Endodermal cell (in vitro differentiated cells): ENCODE results near the gene HIGD1A. TPM values are rescaled to one million over a fixed set of nuclear protein-coding genes. Genes with fewer than 3 reads are reported as not detected.

Experiments
- DNase-seq: peaks from one replicate; pipeline ENCODE4 v3.0.0-alpha.2; 2017
- H3K27ac ChIP-seq: 2 replicates; pipeline ENCODE4 v1.5.1; 2013; ENCODE audit warnings: mild to moderate bottlenecking, low read depth, low read length, moderate library complexity
- H3K27me3 ChIP-seq: 2 replicates; pipeline ENCODE4 v1.6.1; 2013; ENCODE audit warnings: mild to moderate bottlenecking, low read length, moderate library complexity; ENCODE audit not compliant: insufficient read depth, control insufficient read depth, poor library complexity, severe bottlenecking
- H3K36me3 ChIP-seq: 2 replicates; pipeline ENCODE4 v1.7.0; 2013; ENCODE audit warnings: mild to moderate bottlenecking, low read length, moderate library complexity; ENCODE audit not compliant: control insufficient read depth, insufficient read depth
- H3K4me1 ChIP-seq: one replicate; pipeline ENCODE4 v1.7.0; 2013; ENCODE audit warnings: low read length; ENCODE audit not compliant: control insufficient read depth, insufficient read depth
- H3K4me3 ChIP-seq: 2 replicates; pipeline ENCODE4 v1.5.1; 2013; ENCODE audit warnings: mild to moderate bottlenecking, low read length, moderate library complexity
- H3K9ac ChIP-seq: 2 replicates; pipeline ENCODE4 v1.6.1; 2013; ENCODE audit warnings: mild to moderate bottlenecking, low read length, moderate library complexity; ENCODE audit not compliant: poor library complexity, severe bottlenecking; ENCODE audit errors: extremely low read depth
- H3K9me3 ChIP-seq: 2 replicates; pipeline ENCODE4 v1.6.1; 2013; ENCODE audit warnings: mild to moderate bottlenecking, low read length, moderate library complexity; ENCODE audit not compliant: control insufficient read depth
- H3K27ac Mint-ChIP-seq: 2 replicates; pipeline ENCODE4 v1.8.0; 2020; ENCODE audit warnings: mixed read lengths
- H3K27me3 Mint-ChIP-seq: 2 replicates; pipeline ENCODE4 v1.8.0; 2021; ENCODE audit warnings: mild to moderate bottlenecking, mixed read lengths; ENCODE audit not compliant: insufficient read depth
- H3K36me3 Mint-ChIP-seq: 2 replicates; pipeline ENCODE4 v1.8.0; 2020; ENCODE audit warnings: low read depth, mixed read lengths
- H3K4me1 Mint-ChIP-seq: 2 replicates; pipeline ENCODE4 v1.8.0; 2020; ENCODE audit warnings: mixed read lengths
- H3K4me3 Mint-ChIP-seq: 2 replicates; pipeline ENCODE4 v1.8.0; 2020; ENCODE audit warnings: mild to moderate bottlenecking, moderate library complexity, mixed read lengths
- H3K9me3 Mint-ChIP-seq: 2 replicates; pipeline ENCODE4 v1.8.0; 2020; ENCODE audit warnings: mild to moderate bottlenecking, mixed read lengths
- WGBS, 2 experiments: methylation state at CpG; one replicate each; pipeline versions ENCODE4 v1.1.5 to v1.1.7; 2013; ENCODE audit warnings: missing lambda C conversion rate in 2 of 2, mixed read lengths in 1 of 2; ENCODE audit not compliant: insufficient coverage in 1 of 2, insufficient read length in 1 of 2; 5-methylcytosine and 5-hydroxymethylcytosine counted together
- total RNA-seq, 2 donors: library from RNA; stranded (reverse); fragmentation: NEBNext Ultra II Directional in 1 of 2; extraction: Animal tissue kit (Norgen Biotek cat#: 25700) in 1 of 2; gene quantifications; 2 replicates in 1 of 2; 3 replicates in 1 of 2; pipeline ENCODE4 v1.2.1, GENCODE V29; 2021
- TF ChIP-seq, protein P1 (sequence below): fragments of 200-600 bp; sonication (generic); conservative IDR thresholded peaks from 2 replicates; pipeline ENCODE4 v1.5.0; 2021; ENCODE audit warnings: antibody characterized with exemption, mild to moderate bottlenecking

Gene HIGD1A
- total RNA-seq, 2 donors from 2014 or later = 116 to 121 TPM

DNA sequence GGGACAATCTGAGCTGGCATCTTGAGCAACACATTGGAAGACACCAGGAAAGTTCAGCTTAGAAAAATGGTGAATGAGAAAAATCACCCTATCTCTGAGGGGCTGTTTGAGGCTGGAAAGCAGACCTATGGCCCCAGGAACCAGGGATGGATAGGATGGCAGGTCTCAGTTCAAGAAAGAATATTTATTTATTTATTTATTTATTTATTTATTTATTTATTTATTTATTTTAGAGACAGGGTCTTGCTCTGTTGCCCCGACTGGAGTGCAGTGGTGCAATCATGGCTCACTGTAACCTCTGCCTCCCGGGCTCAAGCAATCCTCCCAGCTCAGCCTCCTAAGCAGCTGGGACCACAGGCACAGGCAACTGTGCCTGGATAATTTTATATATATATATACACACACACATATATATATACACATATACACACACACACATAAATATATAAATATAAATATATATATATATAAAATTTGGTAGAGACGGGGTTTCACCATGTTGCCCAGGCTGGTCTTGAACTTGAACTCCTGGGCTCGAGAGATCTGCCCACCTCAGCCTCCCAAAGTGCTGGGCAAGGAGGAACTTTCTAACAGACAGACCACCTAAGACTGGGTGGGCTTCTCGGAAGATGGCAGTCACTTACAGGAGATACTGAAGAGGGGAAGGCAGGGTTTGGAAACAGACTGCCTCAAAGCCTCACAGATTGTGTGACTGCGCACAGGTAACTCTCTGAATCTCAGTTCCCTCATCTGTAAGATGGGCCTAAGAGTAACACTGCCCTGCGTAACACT lies 60.9 kb downstream of the HIGD1A start:
- DNase-seq = no peak
- no peak overlapping the region for H3K4me3 ChIP-seq
- no peak overlapping the region for H3K4me3 Mint-ChIP-seq
- H3K27me3 Mint-ChIP-seq = no peaks in the 10 kb centered on the region
- no peak overlapping the region for H3K27ac ChIP-seq
- H3K9me3 Mint-ChIP-seq = peaks cover 2% of the 10 kb centered on the region
- TF ChIP-seq, protein P1, sequence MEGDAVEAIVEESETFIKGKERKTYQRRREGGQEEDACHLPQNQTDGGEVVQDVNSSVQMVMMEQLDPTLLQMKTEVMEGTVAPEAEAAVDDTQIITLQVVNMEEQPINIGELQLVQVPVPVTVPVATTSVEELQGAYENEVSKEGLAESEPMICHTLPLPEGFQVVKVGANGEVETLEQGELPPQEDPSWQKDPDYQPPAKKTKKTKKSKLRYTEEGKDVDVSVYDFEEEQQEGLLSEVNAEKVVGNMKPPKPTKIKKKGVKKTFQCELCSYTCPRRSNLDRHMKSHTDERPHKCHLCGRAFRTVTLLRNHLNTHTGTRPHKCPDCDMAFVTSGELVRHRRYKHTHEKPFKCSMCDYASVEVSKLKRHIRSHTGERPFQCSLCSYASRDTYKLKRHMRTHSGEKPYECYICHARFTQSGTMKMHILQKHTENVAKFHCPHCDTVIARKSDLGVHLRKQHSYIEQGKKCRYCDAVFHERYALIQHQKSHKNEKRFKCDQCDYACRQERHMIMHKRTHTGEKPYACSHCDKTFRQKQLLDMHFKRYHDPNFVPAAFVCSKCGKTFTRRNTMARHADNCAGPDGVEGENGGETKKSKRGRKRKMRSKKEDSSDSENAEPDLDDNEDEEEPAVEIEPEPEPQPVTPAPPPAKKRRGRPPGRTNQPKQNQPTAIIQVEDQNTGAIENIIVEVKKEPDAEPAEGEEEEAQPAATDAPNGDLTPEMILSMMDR = no peak
- no peaks in the 10 kb centered on the region for H3K4me1 ChIP-seq
- no peak overlapping the region for H3K9ac ChIP-seq
- peaks cover 4% of the 10 kb centered on the region for H3K4me1 Mint-ChIP-seq
- peak overlapping the region; percentile 24 for H3K27ac Mint-ChIP-seq
- no peaks in the 10 kb centered on the region for H3K36me3 ChIP-seq
- no peaks in the 10 kb centered on the region for H3K36me3 Mint-ChIP-seq
- no peaks in the 10 kb centered on the region for H3K27me3 ChIP-seq
- H3K9me3 ChIP-seq = no peaks in the 10 kb centered on the region
- 88 to 96% methylated on average over 3 to 7 of the region's 7 CpGs for WGBS, 2 experiments

DNA sequence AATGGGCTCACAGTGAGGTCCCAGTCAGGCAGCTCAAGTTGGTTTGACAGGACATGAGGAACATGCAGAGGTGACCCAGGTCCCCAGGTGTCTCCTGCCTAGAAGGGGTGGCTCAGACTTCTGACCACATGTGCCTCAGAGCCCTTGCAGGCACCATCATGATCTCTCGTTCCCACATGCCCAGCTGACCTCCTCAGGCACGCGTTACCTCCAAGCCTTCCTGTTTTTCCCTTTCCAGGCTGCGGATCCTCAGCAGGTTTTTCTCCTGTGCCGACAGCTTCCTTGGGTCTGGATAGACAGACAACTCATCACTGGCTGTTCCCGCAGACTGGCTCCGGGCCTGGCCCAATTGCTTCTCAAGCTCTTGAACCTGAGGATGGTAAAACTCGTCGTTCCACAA lies 61.6 kb downstream of the HIGD1A start:
- Mint-ChIP-seq H3K27me3 (no peaks in the 10 kb centered on the region), H3K4me3 (no peak overlapping the region), H3K27ac (no peak overlapping the region), H3K36me3 (no peaks in the 10 kb centered on the region), H3K4me1 (peaks cover 4% of the 10 kb centered on the region), H3K9me3 (peaks cover 3% of the 10 kb centered on the region)
- peak; percentile 35 for DNase-seq
- TF ChIP-seq, protein P1 = no peak
- Histone ChIP-seq H3K4me1 (no peaks in the 10 kb centered on the region), H3K4me3 (no peak overlapping the region), H3K9ac (no peak overlapping the region), H3K27ac (no peak overlapping the region), H3K36me3 (no peaks in the 10 kb centered on the region), H3K27me3 (no peaks in the 10 kb centered on the region), H3K9me3 (no peaks in the 10 kb centered on the region)
- 93 to 98% methylated on average over 7 to 9 of the region's 9 CpGs for WGBS, 2 experiments

DNA sequence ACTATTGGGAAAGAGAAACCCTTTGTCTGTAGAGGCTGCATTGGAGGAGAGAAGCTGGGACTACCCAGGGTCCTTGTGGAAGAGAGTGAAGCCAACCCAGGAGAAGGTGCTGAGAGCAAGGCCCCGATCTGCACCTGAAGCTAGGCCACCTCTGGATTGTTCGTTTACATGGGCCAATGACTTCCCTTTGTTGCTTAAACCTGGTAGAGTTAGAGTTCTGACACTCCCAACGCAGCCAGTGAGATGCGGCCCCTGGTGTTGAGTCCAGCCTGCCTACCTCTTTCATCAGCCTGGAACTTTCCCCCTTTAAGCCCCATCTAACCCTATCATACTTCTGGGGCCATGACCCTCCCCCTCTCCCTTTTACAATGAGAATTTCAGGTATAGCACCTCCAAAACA lies 62.0 kb downstream of the HIGD1A start:
- no peaks in the 10 kb centered on the region for H3K27me3 Mint-ChIP-seq
- 84 to 90% methylated on average over 3 to 4 of the region's 4 CpGs for WGBS, 2 experiments
- no peaks in the 10 kb centered on the region for H3K36me3 Mint-ChIP-seq

More for the DNA sequence above, 62.0 kb downstream of the HIGD1A start:
- TF ChIP-seq, protein P1 = no peak
- H3K4me1 Mint-ChIP-seq = peaks cover 4% of the 10 kb centered on the region
- Histone ChIP-seq H3K36me3 (no peaks in the 10 kb centered on the region), H3K27ac (no peak overlapping the region), H3K4me3 (no peak overlapping the region), H3K27me3 (no peaks in the 10 kb centered on the region), H3K9me3 (no peaks in the 10 kb centered on the region), H3K4me1 (no peaks in the 10 kb centered on the region), H3K9ac (no peak overlapping the region)
- H3K9me3 Mint-ChIP-seq = peaks cover 3% of the 10 kb centered on the region
- no peak overlapping the region for H3K4me3 Mint-ChIP-seq
- no peak overlapping the region for H3K27ac Mint-ChIP-seq
- peak; percentile 32 for DNase-seq
